IPS DF 6.9 (cell line): ENCODE data around the gene RCOR1.
"Not testable (repeated sequence)": the region's sequence is repeated elsewhere in the genome, so short reads cannot be mapped to it uniquely, and the experiment has no call there.

ENCODE experiments used
- DNase-seq: peaks from one replicate; pipeline ENCODE4 v3.0.0-alpha.2; 2013; ENCODE audit warnings: low read depth, low spot score
- H3K27ac ChIP-seq: one replicate; pipeline ENCODE4 v1.5.1; 2013; ENCODE audit warnings: low read length, control low read depth
- H3K27me3 ChIP-seq: 2 replicates; pipeline ENCODE4 v1.6.1; 2013; ENCODE audit warnings: mild to moderate bottlenecking, low read length; ENCODE audit not compliant: control insufficient read depth, insufficient read depth
- H3K36me3 ChIP-seq: 2 replicates; pipeline ENCODE4 v1.6.1; 2013; ENCODE audit warnings: low read length; ENCODE audit not compliant: control insufficient read depth, insufficient read depth
- H3K4me1 ChIP-seq: 2 replicates; pipeline ENCODE4 v1.6.1; 2013; ENCODE audit warnings: low read length; ENCODE audit not compliant: control insufficient read depth, insufficient read depth
- H3K4me3 ChIP-seq: 2 replicates; pipeline ENCODE4 v1.5.1; 2013; ENCODE audit warnings: mild to moderate bottlenecking, low read length
- H3K9me3 ChIP-seq: 2 replicates; pipeline ENCODE4 v1.6.1; 2013; ENCODE audit warnings: low read length, inconsistent platforms; ENCODE audit not compliant: control insufficient read depth, insufficient read depth
- WGBS: extraction: QIAGEN DNeasy Blood & Tissue Kit; methylation state at CpG from one replicate; pipeline ENCODE4 v1.1.7; 2013; ENCODE audit warnings: mixed read lengths, missing lambda C conversion rate; ENCODE audit not compliant: insufficient read length, insufficient coverage; 5-methylcytosine and 5-hydroxymethylcytosine counted together

The RCOR1 gene

DNA sequence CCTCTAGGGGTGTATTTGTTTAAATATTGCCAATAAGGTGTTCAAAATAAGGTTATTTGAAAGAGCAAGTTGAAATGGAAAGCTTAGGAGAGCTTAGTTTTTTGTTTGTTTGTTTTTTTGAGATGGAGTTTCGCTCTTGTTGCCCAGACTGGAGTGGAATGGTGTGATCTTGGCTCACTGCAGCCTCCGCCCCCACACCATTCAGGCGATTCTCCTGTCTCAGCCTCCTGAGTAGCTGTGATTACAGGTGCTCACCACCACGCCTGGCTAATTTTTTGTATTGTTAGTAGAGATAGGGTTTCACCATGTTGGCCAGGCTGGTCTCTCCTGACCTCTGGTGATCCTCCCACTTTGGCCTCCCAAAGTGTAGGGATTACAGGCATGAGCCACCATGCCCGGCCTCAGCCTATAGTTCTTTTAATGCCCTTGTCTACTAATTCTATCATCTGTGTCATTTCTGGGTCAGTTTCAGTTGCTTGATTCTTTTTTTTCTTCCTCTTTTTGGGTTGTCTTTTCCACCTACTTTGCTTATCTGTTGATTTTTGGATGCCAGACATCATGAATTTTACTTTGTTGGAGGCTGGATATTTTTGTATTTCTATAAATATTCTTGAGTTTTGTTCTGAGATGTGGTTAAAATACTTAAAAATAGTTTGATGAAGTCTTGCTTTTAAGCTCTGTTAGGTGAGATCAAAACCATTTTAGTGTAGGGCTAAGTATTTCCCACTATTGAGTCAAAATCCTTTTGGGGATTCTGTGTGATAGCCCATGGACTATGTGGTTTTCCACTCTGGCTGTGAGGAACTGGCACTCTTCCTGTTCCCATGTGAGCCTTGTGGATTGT is 18.7 kb downstream of the RCOR1 start:
- no peaks in the 10 kb centered on the region for H3K27me3 ChIP-seq
- no CpG with 5 or more reads among the region's 5 CpGs for WGBS
- H3K36me3 ChIP-seq = no peaks in the 10 kb centered on the region
- H3K9me3 ChIP-seq = no peaks in the 10 kb centered on the region
- no peak overlapping the region for H3K4me3 ChIP-seq
- H3K27ac ChIP-seq = no peak overlapping the region
- DNase-seq = no peak
- no peaks in the 10 kb centered on the region for H3K4me1 ChIP-seq

GRCh38 chr14:102616318-102616717 is 23.9 kb downstream of the RCOR1 start:
- no peak for DNase-seq
- Histone ChIP-seq H3K4me3 (no peak overlapping the region), H3K27me3 (no peaks in the 10 kb centered on the region), H3K4me1 (no peaks in the 10 kb centered on the region), H3K9me3 (no peaks in the 10 kb centered on the region), H3K36me3 (no peaks in the 10 kb centered on the region), H3K27ac (no peak overlapping the region)
- WGBS = no CpG with 5 or more reads among the region's 2 CpGs

DNA sequence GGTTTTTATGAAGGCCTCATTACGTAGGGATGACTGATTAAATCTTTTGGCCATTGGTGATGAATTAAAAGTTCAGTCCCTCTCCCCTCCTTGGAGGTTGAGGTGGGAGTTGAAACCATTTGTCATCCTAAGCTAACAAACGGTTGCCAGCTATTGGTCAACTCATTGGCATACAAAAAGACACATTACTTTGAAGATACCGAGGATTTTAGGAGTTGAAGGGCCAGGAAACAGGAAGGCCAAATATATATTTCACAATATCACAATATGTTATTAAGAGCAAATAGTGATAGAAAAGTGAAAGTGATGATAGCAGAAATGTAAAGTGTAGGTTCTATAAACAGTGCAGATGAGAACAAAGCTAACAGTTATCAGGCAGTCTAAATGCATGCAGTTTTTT is 24.4 kb downstream of the RCOR1 start:
- no peak overlapping the region for H3K4me3 ChIP-seq
- H3K27ac ChIP-seq = no peak overlapping the region
- no peaks in the 10 kb centered on the region for H3K4me1 ChIP-seq
- H3K9me3 ChIP-seq = no peaks in the 10 kb centered on the region
- H3K27me3 ChIP-seq = no peaks in the 10 kb centered on the region
- WGBS = no CpG with 5 or more reads among the region's 3 CpGs
- no peaks in the 10 kb centered on the region for H3K36me3 ChIP-seq
- no peak for DNase-seq

- H3K4me1 ChIP-seq, H3K4me3 ChIP-seq, DNase-seq, H3K27ac ChIP-seq, H3K36me3 ChIP-seq, H3K9me3 ChIP-seq, H3K27me3 ChIP-seq: not testable (repeated sequence)
- WGBS = no CpG with 5 or more reads among the region's 6 CpGs
Measured at GRCh38 chr14:102619012-102619411, 26.6 kb downstream of the RCOR1 start.

- Histone ChIP-seq H3K27me3 (no peaks in the 10 kb centered on the region), H3K36me3 (no peaks in the 10 kb centered on the region), H3K9me3 (no peaks in the 10 kb centered on the region), H3K4me3 (no peak overlapping the region), H3K4me1 (no peaks in the 10 kb centered on the region), H3K27ac (no peak overlapping the region)
- DNase-seq = no peak
- WGBS = no CpG with 5 or more reads among the region's 9 CpGs
Measured at GRCh38 chr14:102620413-102620812, 28.0 kb downstream of the RCOR1 start.

DNA sequence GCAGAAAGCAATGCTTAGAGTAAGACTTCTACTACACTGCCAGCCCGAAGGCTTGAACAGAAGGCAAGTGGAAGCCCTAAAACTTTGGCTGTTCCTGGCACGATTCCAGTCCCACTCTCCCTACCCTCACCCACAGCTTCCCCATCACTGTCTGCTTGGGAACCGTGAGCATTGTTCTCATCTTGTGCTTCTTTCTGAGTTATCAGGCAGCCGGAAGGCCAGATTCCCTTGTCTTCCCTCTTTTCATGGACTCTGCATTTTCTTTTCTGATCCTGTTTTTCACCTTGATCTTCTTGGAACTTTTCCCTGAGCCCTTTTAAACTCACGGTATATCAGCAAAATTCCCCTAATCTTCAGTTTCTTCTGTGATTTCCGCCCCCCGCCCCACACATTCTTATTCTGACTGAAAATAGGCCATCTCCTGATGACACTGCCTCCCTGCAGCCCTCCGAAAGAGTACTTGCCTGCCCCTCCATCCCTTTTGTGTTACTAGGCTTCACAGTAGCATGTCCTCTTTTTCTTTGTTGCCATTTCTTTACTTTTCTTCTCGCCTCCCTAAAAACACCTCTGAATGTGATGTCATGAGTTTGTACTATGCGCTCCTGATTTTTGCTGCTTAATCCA is 29.9 kb downstream of the RCOR1 start:
- no peaks in the 10 kb centered on the region for H3K27me3 ChIP-seq
- no peaks in the 10 kb centered on the region for H3K9me3 ChIP-seq
- H3K36me3 ChIP-seq = no peaks in the 10 kb centered on the region
- no peak overlapping the region for H3K27ac ChIP-seq
- WGBS = no CpG with 5 or more reads among the region's 10 CpGs
- no peak for DNase-seq
- H3K4me1 ChIP-seq = no peaks in the 10 kb centered on the region
- no peak overlapping the region for H3K4me3 ChIP-seq

DNA sequence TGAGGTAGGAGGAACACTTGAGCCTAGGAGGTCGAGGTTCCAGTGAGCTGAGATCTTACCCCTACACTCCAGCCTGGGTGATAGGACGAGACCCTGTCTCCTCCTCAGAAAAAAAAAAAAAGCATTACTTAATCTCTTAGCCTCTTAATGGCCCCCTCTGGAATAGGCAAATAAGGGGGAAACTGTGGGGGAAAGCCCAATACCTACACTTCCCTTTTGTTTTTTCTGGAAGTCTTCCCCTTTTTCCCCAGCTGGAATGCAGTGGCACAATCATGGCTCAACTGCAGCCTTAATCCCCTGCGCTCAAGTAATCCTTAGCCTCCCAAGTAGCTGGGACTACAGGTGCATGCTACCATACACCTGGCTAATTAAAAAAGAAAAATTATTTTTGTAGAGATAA is 32.2 kb downstream of the RCOR1 start:
- Histone ChIP-seq H3K4me3 (no peak overlapping the region), H3K4me1 (no peaks in the 10 kb centered on the region; the same call in 1 of the 2 replicates), H3K27ac (no peak overlapping the region), H3K9me3 (no peaks in the 10 kb centered on the region), H3K36me3 (no peaks in the 10 kb centered on the region), H3K27me3 (no peaks in the 10 kb centered on the region)
- no CpG with 5 or more reads among the region's 3 CpGs for WGBS
- no peak for DNase-seq

DNA sequence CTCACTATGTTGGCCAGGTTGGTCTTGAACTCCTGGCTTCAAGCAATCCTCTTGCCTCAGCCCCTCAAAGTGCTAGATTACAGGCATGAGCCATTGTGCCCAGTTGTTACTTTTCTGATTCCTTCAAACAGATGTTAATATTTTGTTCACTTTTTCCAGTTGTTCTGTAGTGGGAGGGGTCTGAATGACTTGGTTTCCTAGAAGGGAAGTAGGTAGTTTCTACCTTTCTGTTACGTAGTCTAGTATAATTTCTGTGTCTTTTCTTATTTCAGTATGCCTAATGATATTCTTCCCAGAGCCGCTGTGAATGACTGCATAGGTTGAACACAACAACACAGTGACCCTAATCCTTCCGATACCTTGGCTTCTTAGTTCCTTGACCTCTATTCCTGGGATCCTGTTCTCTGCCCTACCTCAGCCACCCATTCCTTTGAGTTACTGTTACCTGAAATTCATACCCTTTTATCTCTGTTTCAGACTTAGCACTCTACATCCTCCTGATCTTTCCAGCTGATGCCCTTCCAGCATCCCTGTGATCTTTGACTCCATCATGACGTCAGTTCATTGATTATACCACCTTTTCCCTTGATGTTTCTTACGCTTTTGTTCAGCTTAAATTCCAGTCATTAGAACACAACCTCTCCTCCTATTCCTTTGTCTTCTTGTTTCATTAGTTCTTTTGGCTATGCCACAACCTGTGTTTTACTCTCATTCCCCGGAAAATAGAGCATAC is 33.3 kb downstream of the RCOR1 start:
- Histone ChIP-seq H3K4me1 (peaks cover 3% of the 10 kb centered on the region; the same call in 1 of the 2 replicates), H3K27me3 (no peaks in the 10 kb centered on the region), H3K4me3 (no peak overlapping the region), H3K36me3 (no peaks in the 10 kb centered on the region), H3K27ac (no peak overlapping the region), H3K9me3 (no peaks in the 10 kb centered on the region)
- no CpG with 5 or more reads among the region's 6 CpGs for WGBS
- DNase-seq = no peak

- Histone ChIP-seq H3K9me3 (no peaks in the 10 kb centered on the region), H3K4me1 (peaks cover 5% of the 10 kb centered on the region; the same call in 1 of the 2 replicates), H3K36me3 (no peaks in the 10 kb centered on the region), H3K4me3 (no peak overlapping the region), H3K27me3 (no peaks in the 10 kb centered on the region), H3K27ac (no peak overlapping the region)
- no CpG with 5 or more reads among the region's 1 CpG for WGBS
- no peak for DNase-seq
Measured at GRCh38 chr14:102626530-102626929, 34.1 kb downstream of the RCOR1 start.

- no peak overlapping the region for H3K4me3 ChIP-seq
- no peak for DNase-seq
- H3K36me3 ChIP-seq = no peaks in the 10 kb centered on the region
- peaks cover 5% of the 10 kb centered on the region; the same call in 1 of the 2 replicates for H3K4me1 ChIP-seq
- no peak overlapping the region for H3K27ac ChIP-seq
- 100% methylated on average over 2 of the region's 8 CpGs for WGBS
- H3K27me3 ChIP-seq = no peaks in the 10 kb centered on the region
- H3K9me3 ChIP-seq = no peaks in the 10 kb centered on the region
Measured at GRCh38 chr14:102629011-102629444, 36.6 kb downstream of the RCOR1 start.
